K562 (cell line): ENCODE measurements around the gene EMP2. TPM values are rescaled to one million over a fixed set of nuclear protein-coding genes. Genes with fewer than 3 reads are reported as not detected.

Experiments
- ILF3 ChIP-seq: fragments of 450-650 bp; IDR thresholded peaks from 2 replicates; pipeline ENCODE4 v1.6.1; 2018; ENCODE audit warnings: antibody characterized with exemption, mild to moderate bottlenecking, moderate library complexity, borderline replicate concordance
- MEF2A ChIP-seq: IDR thresholded peaks from 2 replicates; pipeline ENCODE4 v1.6.1; 2011; ENCODE audit warnings: low read depth, mild to moderate bottlenecking, low read length, moderate library complexity; ENCODE audit not compliant: control insufficient read depth
- REST ChIP-seq, 2 experiments: fragments of 450-650 bp; formaldehyde crosslinking in 1 of 2; IDR thresholded peaks; 2 replicates each; pipeline versions ENCODE4 v1.4.0 to v1.6.1; 2014 to 2020; ENCODE audit warnings: mild to moderate bottlenecking in 2 of 2, borderline replicate concordance in 1 of 2, low read depth in 1 of 2
- STAG1 ChIP-seq: sonication (generic); formaldehyde crosslinking; IDR thresholded peaks from 2 replicates; pipeline ENCODE4 v1.5.0; 2020; ENCODE audit warnings: missing genetic modification reagents, borderline replicate concordance
- polyA plus RNA-seq, 8 experiments: library from polyadenylated mRNA; depleted of rRNA in 4 of 8; stranded (reverse) in 5 of 8; unstranded in 3 of 8; fragments of >200 nt; fragmentation: Nextera tagmentation in 2 of 8; fragmentation: Illumina TruSeq in 1 of 8; extraction: Ambion mirVana in 2 of 8; extraction: Trizol in 1 of 8; gene quantifications; 2 replicates each; pipeline versions ENCODE4 v1.2.1 to v1.2.3, GENCODE V29; 2011 to 2014; ENCODE audit warnings: inconsistent platforms in 1 of 8, missing spikeins in 1 of 8
- total RNA-seq, 7 experiments: library from RNA; depleted of rRNA in 6 of 7; stranded (reverse); fragments of >200 nt in 6 of 7; fragmentation: Illumina TruSeq in 2 of 7; extraction: Trizol in 2 of 7; gene quantifications; 2 replicates each; pipeline versions ENCODE4 v1.2.1 to v1.2.3, GENCODE V29; 2011 to 2021; ENCODE audit warnings: low replicate concordance in 1 of 7

Gene EMP2
- total and polyA plus RNA-seq, 9 of the 15 experiments (the other 6 are each of a cell fraction or from before 2014, with no cell fraction given), result 0.73 to 6.2 (median 3.1) TPM

DNA sequence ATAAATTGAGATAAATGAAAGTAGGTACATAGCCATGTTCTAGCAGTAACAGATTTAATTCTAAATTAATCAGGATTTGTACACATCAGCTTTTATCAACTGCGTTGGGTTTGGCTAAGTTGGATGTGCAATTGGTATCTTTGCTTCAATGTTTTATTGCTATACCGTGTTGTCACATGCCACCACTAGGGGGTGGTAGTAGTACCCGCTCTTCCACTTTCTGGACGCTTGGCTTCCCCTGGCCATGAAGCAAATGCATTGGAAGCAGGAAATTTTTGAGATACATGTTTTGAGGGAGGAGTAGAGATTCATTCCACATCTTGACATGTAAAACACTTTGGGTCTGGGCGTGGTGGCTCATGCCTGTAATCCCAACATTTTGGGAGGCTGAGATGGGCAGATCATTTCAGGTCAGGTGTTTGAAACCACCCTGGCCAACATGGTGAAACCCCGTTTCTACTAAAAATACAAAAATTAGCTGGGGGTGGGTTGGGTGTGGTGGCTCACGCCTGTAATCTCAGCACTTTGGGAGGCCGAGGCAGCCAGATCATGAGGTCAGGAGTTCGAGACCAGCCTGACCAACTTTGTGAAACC lies 58.6 kb downstream of the EMP2 start (continued):
- TF ChIP-seq REST (IDR thresholded peaks at IDR 0.05; ENCODE audit: borderline replicate concordance) (peak; percentile 77; the same call in 1 of the 2 replicates), REST (CRISPR knock-in tag; IDR thresholded peaks at IDR 0.05; ENCODE audit: low read depth) (no peak), STAG1 (CRISPR knock-in tag) (peak; percentile 62; the same call in 1 of the 2 replicates), MEF2A (no peak), ILF3 (no peak)
